Endodermal cell (in vitro differentiated cells): ENCODE data around the gene MRPL20. TPM values are rescaled to one million over a fixed set of nuclear protein-coding genes. Genes with fewer than 3 reads are reported as not detected.

Source experiments
- DNase-seq: peaks from one replicate; pipeline ENCODE4 v3.0.0-alpha.2; 2017
- H3K27ac ChIP-seq: 2 replicates; pipeline ENCODE4 v1.5.1; 2013; ENCODE audit warnings: mild to moderate bottlenecking, low read depth, low read length, moderate library complexity
- H3K27me3 ChIP-seq: 2 replicates; pipeline ENCODE4 v1.6.1; 2013; ENCODE audit warnings: mild to moderate bottlenecking, low read length, moderate library complexity; ENCODE audit not compliant: insufficient read depth, control insufficient read depth, poor library complexity, severe bottlenecking
- H3K36me3 ChIP-seq: 2 replicates; pipeline ENCODE4 v1.7.0; 2013; ENCODE audit warnings: mild to moderate bottlenecking, low read length, moderate library complexity; ENCODE audit not compliant: control insufficient read depth, insufficient read depth
- H3K4me1 ChIP-seq: one replicate; pipeline ENCODE4 v1.7.0; 2013; ENCODE audit warnings: low read length; ENCODE audit not compliant: control insufficient read depth, insufficient read depth
- H3K4me3 ChIP-seq: 2 replicates; pipeline ENCODE4 v1.5.1; 2013; ENCODE audit warnings: mild to moderate bottlenecking, low read length, moderate library complexity
- H3K9ac ChIP-seq: 2 replicates; pipeline ENCODE4 v1.6.1; 2013; ENCODE audit warnings: mild to moderate bottlenecking, low read length, moderate library complexity; ENCODE audit not compliant: poor library complexity, severe bottlenecking; ENCODE audit errors: extremely low read depth
- H3K9me3 ChIP-seq: 2 replicates; pipeline ENCODE4 v1.6.1; 2013; ENCODE audit warnings: mild to moderate bottlenecking, low read length, moderate library complexity; ENCODE audit not compliant: control insufficient read depth
- H3K27ac Mint-ChIP-seq: 2 replicates; pipeline ENCODE4 v1.8.0; 2020; ENCODE audit warnings: mixed read lengths
- H3K27me3 Mint-ChIP-seq: 2 replicates; pipeline ENCODE4 v1.8.0; 2021; ENCODE audit warnings: mild to moderate bottlenecking, mixed read lengths; ENCODE audit not compliant: insufficient read depth
- H3K36me3 Mint-ChIP-seq: 2 replicates; pipeline ENCODE4 v1.8.0; 2020; ENCODE audit warnings: low read depth, mixed read lengths
- H3K4me1 Mint-ChIP-seq: 2 replicates; pipeline ENCODE4 v1.8.0; 2020; ENCODE audit warnings: mixed read lengths
- H3K4me3 Mint-ChIP-seq: 2 replicates; pipeline ENCODE4 v1.8.0; 2020; ENCODE audit warnings: mild to moderate bottlenecking, moderate library complexity, mixed read lengths
- H3K9me3 Mint-ChIP-seq: 2 replicates; pipeline ENCODE4 v1.8.0; 2020; ENCODE audit warnings: mild to moderate bottlenecking, mixed read lengths
- WGBS, 2 experiments: methylation state at CpG; one replicate each; pipeline versions ENCODE4 v1.1.5 to v1.1.7; 2013; ENCODE audit warnings: missing lambda C conversion rate in 2 of 2, mixed read lengths in 1 of 2; ENCODE audit not compliant: insufficient coverage in 1 of 2, insufficient read length in 1 of 2; 5-methylcytosine and 5-hydroxymethylcytosine counted together
- total RNA-seq, 2 donors: library from RNA; stranded (reverse); fragmentation: NEBNext Ultra II Directional in 1 of 2; extraction: Animal tissue kit (Norgen Biotek cat#: 25700) in 1 of 2; gene quantifications; 2 replicates in 1 of 2; 3 replicates in 1 of 2; pipeline ENCODE4 v1.2.1, GENCODE V29; 2021
- TF ChIP-seq, protein P1 (sequence below): fragments of 200-600 bp; sonication (generic); conservative IDR thresholded peaks from 2 replicates; pipeline ENCODE4 v1.5.0; 2021; ENCODE audit warnings: antibody characterized with exemption, mild to moderate bottlenecking

Gene MRPL20
- total RNA-seq, 2 donors from 2014 or later = 109 to 129 TPM

DNA sequence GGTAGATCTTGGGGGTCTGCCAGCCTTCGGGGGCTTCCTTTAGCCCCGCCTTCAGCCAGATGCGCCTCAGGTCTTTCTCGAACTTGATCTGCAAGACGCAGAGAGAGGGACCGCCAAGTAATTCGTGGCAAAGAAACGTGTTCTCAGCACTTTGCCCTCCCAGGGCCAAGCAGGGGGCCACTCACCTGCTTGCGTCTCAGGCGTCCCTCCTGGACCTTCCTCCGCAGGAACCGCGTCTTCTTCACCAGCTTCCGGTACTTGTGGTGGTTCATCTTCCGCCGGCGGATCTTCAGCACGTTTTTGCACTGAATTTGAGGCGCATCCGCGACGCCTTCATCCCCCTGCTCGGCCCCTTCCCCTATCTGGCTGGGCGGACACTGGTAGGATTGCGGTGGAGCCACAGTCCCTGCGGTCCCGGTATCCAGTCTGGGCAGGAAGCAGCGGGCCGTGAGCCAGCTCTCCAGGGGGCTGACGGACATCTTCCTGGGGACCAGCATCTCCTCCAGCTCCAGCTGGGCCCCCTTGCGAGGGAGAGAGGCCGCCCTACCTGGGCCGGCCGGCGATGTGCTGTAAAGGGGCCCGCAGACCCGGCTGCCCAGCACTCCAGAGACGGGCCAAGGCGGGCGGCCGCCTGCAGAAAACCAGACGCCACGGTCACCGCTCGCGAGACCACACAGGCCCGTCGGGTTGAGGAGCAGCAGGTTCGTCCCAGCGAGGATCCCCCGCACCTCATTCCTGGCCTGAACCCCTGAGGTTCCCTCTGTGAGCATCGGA is 33.1 kb downstream of the MRPL20 start:
- H3K27ac Mint-ChIP-seq = peak overlapping the region; percentile 80
- Histone ChIP-seq H3K27me3 (no peaks in the 10 kb centered on the region), H3K4me1 (no peaks in the 10 kb centered on the region), H3K4me3 (peak overlapping the region; percentile 86), H3K36me3 (peaks cover 12% of the 10 kb centered on the region), H3K9ac (peak overlapping the region; percentile 85), H3K9me3 (no peaks in the 10 kb centered on the region), H3K27ac (no peak overlapping the region)
- peaks cover 3% of the 10 kb centered on the region for H3K27me3 Mint-ChIP-seq
- H3K4me1 Mint-ChIP-seq = peaks cover 4% of the 10 kb centered on the region
- DNase-seq = no peak
- WGBS, 2 experiments = 59 to 71% methylated on average over 36 to 52 of the region's 52 CpGs
- H3K9me3 Mint-ChIP-seq = no peaks in the 10 kb centered on the region
- H3K36me3 Mint-ChIP-seq = peaks cover 8% of the 10 kb centered on the region
- peak overlapping the region; percentile 76 for H3K4me3 Mint-ChIP-seq
- TF ChIP-seq, protein P1, sequence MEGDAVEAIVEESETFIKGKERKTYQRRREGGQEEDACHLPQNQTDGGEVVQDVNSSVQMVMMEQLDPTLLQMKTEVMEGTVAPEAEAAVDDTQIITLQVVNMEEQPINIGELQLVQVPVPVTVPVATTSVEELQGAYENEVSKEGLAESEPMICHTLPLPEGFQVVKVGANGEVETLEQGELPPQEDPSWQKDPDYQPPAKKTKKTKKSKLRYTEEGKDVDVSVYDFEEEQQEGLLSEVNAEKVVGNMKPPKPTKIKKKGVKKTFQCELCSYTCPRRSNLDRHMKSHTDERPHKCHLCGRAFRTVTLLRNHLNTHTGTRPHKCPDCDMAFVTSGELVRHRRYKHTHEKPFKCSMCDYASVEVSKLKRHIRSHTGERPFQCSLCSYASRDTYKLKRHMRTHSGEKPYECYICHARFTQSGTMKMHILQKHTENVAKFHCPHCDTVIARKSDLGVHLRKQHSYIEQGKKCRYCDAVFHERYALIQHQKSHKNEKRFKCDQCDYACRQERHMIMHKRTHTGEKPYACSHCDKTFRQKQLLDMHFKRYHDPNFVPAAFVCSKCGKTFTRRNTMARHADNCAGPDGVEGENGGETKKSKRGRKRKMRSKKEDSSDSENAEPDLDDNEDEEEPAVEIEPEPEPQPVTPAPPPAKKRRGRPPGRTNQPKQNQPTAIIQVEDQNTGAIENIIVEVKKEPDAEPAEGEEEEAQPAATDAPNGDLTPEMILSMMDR = no peak

DNA sequence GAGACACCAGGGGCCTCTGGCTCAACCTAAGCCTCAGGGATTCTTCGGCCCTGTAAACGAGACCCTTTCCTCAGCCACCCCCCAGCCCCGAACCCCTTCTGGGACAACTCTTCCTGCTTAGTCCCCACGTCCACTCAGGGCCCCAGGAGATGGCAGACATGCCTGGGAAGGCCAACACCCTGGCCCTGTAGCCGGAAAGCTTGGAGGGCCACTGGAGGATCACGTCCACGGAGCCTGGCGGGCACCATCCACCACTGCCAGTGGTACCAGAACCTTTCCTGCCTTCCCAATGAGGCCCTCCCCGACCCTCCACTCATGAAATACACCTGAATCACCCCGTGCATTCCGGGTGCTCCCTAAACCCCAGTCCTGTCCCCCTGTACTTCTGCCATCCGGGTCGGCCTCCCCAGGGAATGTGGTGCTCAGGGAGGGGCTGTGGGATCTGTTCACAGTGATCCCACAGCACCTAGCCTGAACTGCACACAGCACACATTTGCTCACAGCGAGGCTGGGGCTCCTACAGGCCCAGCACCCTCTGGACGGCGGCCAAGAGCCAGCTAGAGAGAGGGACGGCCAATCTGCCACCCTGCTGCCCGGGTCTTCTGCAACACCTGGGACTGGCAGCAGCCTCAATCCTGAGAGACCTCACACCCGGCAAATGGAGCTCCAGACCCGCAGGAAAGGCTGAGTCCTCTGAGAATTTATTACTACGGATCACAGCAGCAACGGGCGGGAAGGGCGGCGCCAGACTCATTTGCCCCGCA is 33.9 kb downstream of the MRPL20 start:
- Histone ChIP-seq H3K27me3 (no peaks in the 10 kb centered on the region), H3K9ac (peak overlapping the region; percentile 85), H3K4me3 (peak overlapping the region; percentile 86), H3K27ac (no peak overlapping the region), H3K9me3 (no peaks in the 10 kb centered on the region), H3K36me3 (peaks cover 12% of the 10 kb centered on the region), H3K4me1 (no peaks in the 10 kb centered on the region)
- WGBS, 2 experiments = 92 to 95% methylated on average over 20 to 26 of the region's 26 CpGs
- peaks cover 5% of the 10 kb centered on the region for H3K27me3 Mint-ChIP-seq
- no peak overlapping the region for H3K27ac Mint-ChIP-seq
- peak overlapping the region; percentile 76 for H3K4me3 Mint-ChIP-seq
- TF ChIP-seq, protein P1 = no peak
- peaks cover 4% of the 10 kb centered on the region for H3K4me1 Mint-ChIP-seq
- no peak for DNase-seq
- H3K36me3 Mint-ChIP-seq = peaks cover 8% of the 10 kb centered on the region
- H3K9me3 Mint-ChIP-seq = no peaks in the 10 kb centered on the region

DNA sequence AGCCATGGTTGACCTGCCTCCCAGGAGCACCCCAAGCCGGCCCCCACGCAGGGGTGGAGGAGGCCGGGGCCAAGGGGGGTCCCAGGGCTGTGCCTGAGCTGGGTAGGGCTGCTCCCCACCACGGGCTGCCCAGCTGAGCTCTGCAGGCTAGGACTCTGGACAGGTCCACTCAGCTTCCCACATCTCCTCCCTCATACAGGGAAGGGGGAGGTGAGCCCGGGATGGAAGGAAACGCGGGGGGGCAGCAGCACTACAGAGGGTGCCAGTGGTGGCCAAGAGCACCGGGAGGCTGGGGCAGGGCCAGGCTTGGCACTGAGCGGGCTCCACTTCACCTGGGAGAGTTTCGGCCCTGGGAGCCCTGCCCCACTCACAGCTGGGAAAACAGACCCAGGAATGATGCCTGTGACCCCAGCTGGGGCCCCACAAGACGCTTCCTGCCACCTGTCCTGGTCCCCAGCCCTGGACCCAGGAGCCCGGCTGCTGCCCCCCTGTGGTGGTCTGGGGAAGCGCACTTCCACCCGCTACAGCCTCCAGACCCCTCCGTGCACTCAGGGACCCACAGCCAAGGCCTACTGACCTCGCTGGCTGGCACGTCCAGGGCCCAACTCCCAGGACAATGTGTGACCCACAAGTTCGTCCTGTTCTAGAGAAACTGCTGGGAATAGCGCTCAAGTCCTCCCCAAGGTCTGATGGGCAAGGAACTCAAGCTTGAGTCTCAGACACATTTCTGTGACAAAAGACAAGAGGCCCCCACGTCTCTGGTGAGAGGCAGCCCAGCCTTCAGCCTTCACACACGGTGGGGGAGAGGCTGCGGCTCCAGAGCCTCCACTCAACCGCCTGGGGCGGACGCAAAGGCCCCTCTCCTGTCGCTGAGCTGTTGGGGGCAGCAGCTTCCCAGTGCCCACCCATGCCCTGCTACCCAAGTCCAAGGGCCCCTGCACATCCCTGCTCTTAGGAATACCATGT is 35.1 kb downstream of the MRPL20 start:
- Histone ChIP-seq H3K4me1 (no peaks in the 10 kb centered on the region), H3K36me3 (peaks cover 12% of the 10 kb centered on the region), H3K4me3 (no peak overlapping the region), H3K27me3 (no peaks in the 10 kb centered on the region), H3K27ac (no peak overlapping the region), H3K9ac (no peak overlapping the region), H3K9me3 (peaks cover 5% of the 10 kb centered on the region)
- Mint-ChIP-seq H3K4me1 (peaks cover 4% of the 10 kb centered on the region), H3K27ac (no peak overlapping the region), H3K9me3 (peaks cover 3% of the 10 kb centered on the region), H3K27me3 (peaks cover 5% of the 10 kb centered on the region), H3K4me3 (peak overlapping the region; percentile 76), H3K36me3 (peaks cover 8% of the 10 kb centered on the region)
- TF ChIP-seq, protein P1 = peak; percentile 93
- WGBS, 2 experiments = 62 to 65% methylated on average over 17 to 26 of the region's 26 CpGs
- peak; percentile 95 for DNase-seq
